Stimulated activated naive CD4-positive, alpha-beta T cell (primary cell): Measurements from ENCODE around the gene GATA2.

Experiments
- DNase-seq, 6 experiments: peaks; one replicate each; lab custom pipeline; 2025; lab: John Stamatoyannopoulos, UW

Gene GATA2

DNA sequence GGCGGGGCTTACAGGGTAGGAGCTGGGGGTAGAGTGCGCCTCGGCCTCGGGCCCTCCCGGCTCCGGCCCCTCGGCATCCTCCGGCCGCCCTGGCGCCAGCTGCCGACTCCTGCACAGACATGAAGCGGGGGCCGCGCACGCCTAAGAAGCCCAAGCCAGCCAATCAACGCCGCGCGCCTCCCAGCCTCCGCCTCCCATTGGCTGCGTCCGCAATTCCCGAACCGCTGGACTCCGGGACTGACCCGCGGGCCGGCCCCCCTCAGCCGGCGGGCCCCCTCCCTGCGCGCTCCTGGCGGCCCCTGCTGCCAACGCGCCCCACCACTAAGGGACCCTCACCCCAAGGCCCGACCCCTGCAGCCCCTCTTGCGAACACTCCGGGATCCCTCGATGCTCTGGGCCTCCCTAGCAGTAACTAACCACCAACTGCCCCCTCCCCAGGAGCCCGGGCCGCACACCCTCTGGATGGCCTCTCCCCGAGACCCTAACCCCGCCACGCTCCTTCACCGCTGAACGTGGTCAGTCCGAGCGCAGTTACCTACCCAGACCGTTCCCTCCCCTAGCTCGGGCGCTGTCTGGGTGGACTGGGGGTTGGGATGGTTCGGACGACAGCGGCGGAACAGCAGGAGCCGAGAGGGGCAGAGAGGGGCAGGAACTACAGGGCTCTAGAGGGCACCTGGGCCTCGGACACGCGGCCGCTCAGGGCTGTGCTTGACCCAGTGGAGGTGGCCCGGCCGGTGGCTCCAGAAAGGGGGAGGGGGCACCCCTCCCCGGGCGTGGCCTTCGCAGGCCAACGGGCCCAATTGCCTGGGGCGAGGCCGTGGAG, 5.0 kb downstream of the GATA2 start:
- DNase-seq = peak in 2 of 6 experiments; percentile 14 to 22

- no peak for DNase-seq
These were observed 5.5 kb downstream of the GATA2 start for GRCh38 chr3:128487538-128487812.

- peak in 3 of 6 experiments; percentile 20 to 52 (median 46) for DNase-seq
These were observed 6.1 kb downstream of the GATA2 start for GRCh38 chr3:128486681-128487537.

- no peak for DNase-seq
These were observed 6.8 kb downstream of the GATA2 start for GRCh38 chr3:128486205-128486628.

DNA sequence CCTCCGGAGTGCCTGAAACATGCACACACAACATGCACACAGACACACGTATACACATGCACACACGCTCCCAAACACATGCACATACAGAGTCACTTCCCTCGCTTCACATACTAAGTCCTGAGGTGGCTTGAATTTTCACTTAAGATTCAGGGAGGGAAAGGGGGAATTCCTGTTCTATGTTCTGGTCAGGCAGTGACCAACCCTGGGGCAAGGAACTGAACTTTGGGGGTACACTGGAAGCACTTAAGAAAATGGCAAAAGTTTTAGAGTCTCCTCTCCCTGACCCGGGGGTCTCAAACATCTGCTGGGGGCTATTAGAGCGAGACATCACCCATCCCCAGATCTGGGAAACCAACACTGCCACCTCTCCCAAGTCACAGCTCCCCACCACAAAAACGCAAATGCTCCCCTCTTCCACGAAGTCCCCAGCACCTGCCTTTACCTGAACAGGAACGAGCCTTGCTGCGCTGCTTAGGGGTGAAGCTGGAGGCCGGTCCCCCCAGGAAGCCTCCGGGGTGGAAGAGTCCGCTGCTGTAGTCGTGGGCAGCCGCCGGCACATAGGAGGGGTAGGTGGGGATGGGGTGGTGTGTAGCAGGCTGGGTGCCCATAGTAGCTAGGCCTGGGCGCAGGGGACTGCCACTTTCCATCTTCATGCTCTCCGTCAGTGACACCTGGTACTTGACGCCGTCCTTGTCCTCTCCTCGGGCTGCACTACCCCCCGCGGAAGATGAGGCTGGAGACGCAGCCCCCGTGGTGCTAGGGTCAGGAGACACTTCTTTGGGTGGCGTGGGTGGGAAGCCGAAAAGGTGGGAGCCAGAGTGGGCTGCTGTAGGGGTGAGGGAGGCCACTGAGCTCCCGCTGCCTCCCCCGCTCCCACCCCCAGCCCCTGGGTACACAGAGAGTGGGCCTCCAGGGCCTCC, 7.5 kb downstream of the GATA2 start:
- DNase-seq = peak in 1 of 6 experiments; percentile 14

DNA sequence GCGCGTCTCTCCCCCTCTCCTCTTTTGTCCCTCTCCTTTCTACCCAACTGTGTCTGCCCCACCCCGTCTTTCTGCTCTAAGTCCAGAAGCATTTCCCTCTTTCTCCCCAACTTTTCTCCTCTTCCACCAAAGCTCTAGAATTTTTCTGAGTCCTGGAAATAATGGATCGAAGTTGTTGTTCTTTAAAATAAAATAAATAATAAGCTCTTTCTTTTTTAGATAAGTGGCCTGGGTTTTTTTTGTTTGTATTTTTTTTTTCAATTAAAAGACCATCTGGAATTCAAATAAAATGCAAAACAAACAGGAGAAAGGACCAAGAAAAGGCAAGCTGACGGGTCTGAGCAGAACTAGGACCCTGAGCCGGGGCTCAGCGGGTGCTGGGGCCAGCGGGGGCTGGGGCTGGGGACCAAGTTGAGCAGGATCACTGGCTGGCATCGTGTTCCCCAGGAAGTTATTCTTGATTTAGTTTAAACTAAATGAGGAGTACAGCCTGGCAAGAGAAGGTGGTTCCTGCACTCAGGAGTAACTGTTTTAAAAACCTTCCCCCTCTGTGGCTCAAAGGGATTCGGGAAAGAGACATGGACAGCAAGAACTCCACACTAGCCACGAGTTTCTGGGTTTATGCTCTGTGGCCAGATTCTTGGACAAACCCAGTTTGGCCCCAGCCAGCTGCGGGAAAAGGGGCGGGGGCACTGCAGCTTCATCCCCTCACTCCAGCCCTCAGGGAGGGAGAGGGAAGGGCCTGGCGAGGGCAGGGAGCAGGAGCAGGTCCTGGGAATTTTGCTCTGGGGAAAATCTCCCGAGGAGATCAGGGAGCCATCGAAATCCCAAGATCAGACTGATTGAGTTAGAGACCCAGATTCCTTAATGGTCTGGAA, 8.4 kb downstream of the GATA2 start:
- DNase-seq = no peak

GRCh38 chr3:128483657-128484403, 9.2 kb downstream of the GATA2 start:
- DNase-seq = peak in 2 of 6 experiments; percentile 11 to 23

DNA sequence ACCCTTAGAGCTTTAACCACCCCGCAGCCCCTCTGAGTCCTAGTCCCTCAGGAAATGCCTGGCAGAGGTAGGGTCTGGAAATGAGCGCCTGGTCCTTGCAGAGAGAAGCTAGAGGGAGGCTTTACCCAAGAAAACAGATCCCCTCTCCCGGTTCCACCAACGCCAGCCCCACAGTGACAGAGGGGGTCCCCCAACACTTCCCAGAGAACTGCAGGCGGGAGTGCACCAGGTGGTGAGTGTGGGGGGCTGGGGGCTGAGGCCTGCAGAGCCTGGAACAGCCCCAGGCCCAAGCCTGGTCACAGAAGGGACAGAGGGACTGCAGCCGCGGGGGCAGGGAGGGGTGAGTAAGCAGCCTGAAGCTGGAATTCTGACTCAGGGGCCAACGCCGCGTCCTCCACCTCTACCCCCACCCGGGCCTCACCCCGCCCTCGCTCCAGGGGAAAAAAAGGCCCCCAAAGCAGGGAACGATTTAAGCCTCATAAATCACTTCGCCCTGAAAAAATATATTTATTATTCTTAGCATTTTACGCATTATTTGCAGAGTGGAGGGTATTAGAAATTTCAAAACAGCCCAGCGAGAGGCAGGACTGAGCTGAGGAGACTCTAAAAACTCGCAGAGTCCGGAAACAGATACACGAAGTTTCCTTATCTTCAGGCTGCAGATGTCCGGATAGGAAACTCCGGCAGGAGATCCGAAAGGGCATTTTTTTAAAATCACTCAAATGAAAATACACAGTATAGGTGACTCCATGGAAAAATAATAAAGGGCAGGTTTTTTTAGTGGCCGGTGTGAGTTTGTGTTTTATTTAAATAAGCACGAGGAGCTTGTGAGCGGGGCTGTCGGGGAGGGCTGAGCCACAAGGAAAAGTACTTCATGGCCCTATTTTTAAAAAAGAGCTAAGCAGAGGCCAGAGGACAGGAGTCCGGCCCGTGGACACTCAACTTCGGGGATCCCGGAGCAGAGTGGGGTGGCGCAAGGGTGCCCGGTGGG, 10.0 kb downstream of the GATA2 start:
- DNase-seq = peak in 1 of 6 experiments; percentile 31

DNA sequence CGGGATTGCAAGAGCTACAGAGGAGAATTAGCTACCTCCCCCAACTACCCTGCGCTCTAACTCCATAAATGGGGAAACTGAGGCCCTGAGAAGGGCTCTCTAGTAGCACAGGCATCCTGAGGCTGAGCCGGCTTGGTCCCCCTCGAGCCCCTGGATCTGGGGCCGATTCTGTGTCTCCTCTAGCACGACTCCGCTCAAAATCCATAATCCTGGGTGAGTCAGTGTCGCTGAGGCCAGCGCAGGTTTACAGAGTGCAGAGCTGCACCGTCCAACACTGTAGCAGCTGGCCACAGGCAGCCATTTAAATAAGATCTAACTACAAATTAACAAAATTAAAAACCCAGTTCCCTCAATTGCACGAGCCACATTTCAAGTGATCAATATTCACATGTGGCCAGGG, 10.8 kb downstream of the GATA2 start:
- DNase-seq = no peak

DNA sequence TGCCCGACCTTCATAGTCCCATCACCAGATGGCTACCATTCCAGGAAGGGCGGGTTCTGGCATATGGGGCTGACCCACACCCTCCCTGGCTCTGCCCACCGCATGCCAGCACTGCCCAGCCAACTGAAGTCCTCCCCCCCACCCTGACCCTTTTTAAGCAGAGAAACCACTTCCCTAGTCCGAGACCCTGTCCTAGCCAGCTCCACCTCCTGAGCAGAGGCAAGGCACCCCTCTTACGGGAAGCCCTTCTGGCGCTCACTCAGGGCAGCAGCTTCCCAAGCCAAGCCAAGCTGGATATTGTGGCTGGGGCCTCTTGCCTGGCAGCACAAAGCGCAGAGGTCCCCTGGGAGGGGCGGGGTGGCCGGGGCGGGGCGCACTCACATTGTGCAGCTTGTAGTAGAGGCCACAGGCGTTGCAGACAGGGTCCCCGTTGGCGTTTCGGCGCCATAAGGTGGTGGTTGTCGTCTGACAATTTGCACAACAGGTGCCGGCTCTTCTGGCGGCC, 11.5 kb downstream of the GATA2 start:
- no peak for DNase-seq

- no peak for DNase-seq
These were observed 12.1 kb downstream of the GATA2 start for GRCh38 chr3:128480717-128481437.

DNA sequence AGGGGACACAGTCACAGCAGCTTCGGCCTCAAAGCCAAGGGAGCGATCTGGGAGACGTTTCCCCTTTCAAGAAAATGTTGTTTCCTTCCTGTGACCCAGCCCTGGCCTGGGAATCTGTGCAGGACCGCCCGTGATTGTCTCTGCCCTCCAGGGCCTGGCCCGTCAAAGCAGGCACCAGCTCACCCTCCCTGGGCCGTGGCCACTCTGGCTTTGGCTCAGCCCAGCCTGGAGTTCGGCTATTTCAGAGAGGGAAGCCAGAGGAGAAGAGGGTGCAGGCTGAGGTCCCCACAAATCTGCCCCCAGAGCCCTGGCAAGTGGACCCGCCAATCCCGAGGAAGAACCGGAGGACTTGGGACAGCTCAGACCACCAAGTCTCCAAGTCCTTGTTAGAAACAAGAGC, 12.7 kb downstream of the GATA2 start:
- no peak for DNase-seq

GRCh38 chr3:128479558-128480086, 13.4 kb downstream of the GATA2 start:
- no peak for DNase-seq

DNA sequence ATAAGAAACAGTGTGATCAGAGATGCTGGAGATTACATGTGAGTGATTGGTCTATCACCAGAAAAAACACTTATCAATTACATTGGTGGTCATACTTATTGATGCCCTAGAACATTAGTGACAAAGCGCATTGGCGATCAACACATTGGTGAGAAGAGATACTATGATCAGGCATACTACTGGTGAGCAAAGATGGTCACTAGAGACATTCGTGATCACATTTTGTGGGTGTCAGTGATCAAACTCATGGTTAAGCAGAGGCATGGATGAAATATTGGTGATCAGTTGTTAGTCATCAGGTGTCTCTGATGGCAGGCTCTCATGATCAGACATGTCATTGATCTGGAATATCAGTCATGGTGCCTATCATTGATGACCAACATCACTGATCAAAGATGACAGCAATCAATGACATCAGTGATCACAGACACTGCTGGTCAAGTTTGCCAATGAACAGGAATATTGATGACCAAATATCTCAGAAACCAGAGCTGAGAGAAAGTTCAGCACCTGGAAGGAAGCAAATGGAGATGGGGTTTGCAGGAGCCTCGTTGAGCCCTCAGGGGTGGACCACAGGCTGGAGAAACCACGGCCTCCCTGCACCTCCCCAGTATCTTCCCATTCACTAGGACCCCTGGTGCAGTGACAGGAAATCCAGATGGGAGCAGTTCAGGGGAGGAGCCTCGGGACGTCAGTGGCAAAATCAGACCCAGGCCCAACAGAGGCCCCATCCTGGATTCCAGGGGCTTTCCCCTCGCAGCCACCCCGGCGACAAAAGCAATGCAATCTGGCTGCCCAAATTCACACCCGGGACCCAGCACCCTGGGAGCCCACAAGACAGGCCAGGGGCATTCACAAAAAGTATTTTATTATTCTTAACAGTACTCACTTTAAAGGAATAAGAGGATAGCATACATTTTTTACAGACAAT, 14.2 kb downstream of the GATA2 start:
- no peak for DNase-seq

GRCh38 chr3:128476659-128477058, 16.3 kb downstream of the GATA2 start:
- no peak for DNase-seq

DNA sequence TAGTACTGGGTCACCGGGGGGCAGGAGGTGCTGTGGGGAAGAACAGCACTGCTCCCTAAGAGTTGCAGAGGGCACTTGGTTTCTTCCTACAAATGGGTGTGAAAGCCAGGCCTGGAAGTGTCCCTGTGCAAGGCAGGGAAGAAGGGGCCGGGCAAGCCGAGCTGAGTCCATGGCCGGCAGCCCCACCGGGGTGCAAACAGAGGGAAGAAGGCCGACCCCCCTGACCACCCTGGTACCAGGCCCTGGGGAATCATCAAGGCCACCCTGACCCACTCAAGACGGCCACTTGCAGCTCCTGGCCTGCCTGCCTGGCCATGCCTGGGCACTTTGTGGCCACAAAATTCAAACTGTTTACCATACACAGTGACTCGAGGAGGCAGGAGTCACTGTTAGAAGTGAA, 17.6 kb downstream of the GATA2 start:
- no peak for DNase-seq

GRCh38 chr3:128473737-128474136, 19.3 kb downstream of the GATA2 start:
- DNase-seq = no peak
